Measurements from ENCODE around the gene STK35. TPM values are rescaled to one million over a fixed set of nuclear protein-coding genes. Genes with fewer than 3 reads are reported as not detected.

The STK35 gene
- total RNA-seq, 2 donors from 2014 or later: 21.9 to 23.8 TPM

- ATAC-seq (no peak), DNase-seq (no peak)
- intact Hi-C loops (cut with DNase I, micrococcal nuclease): no loop called here
Measured at GRCh38 chr20:2128542-2128941, 26.9 kb downstream of the STK35 start.

DNA sequence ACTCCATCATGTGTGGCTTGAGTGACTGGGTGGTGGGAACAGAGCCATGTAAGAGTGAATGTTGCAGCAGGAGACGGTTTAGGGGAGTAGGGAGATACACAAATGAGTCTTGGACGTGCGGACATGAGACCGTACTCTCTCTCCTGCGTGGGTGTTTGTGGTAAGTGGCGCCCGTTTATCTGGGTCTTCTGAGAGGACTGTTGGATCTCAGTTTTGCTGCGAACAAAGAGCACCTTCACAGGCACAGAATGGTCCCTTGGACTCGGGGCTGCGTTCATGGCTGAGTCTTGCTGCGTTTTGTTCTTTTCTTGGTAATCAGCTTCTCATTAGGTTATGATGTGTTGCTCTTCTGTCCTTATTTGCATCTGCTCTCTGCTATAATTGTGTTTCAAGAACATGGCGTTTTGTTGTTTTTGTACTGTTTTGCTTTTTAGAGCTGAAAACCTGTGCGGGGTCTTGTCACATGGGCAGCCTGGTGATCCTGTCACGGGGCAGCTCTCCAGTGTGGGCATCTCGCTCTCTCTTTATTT lies 28.5 kb downstream of the STK35 start:
- ATAC-seq (no peak), DNase-seq (no peak)
- intact Hi-C loops (cut with DNase I, micrococcal nuclease): no loop called here

- intact Hi-C loops (cut with DNase I, micrococcal nuclease): no loop called here
- no peak for DNase-seq
- no peak for ATAC-seq
Measured at GRCh38 chr20:2130683-2131082, 29.1 kb downstream of the STK35 start.

- DNase-seq (no peak), ATAC-seq (no peak)
- intact Hi-C loops (cut with DNase I, micrococcal nuclease): no loop called here
Measured at GRCh38 chr20:2131366-2131765, 29.7 kb downstream of the STK35 start.

DNA sequence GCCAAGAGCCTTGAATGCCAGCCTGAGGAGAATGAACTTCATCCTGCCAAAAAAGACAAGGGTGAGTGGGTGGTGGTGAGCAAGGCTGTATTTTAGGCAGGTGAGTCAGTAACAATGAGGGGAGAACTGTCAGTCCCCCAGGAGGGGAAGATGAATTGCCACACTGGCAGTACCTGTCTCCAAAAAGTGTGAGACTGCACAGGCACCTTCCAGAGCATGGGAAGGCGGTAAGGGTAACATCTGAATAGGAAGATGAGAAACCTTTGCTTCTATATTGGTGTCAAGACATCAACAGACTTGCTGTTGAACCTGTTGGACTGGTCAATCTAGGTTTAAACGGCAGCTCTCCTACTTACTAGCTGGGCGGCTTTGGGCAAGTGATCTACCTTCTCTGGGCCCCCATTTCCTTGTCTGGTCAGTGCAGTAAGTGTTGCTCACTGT lies 30.9 kb downstream of the STK35 start:
- intact Hi-C loops (cut with DNase I, micrococcal nuclease): no loop called here
- no peak for ATAC-seq
- no peak for DNase-seq

DNA sequence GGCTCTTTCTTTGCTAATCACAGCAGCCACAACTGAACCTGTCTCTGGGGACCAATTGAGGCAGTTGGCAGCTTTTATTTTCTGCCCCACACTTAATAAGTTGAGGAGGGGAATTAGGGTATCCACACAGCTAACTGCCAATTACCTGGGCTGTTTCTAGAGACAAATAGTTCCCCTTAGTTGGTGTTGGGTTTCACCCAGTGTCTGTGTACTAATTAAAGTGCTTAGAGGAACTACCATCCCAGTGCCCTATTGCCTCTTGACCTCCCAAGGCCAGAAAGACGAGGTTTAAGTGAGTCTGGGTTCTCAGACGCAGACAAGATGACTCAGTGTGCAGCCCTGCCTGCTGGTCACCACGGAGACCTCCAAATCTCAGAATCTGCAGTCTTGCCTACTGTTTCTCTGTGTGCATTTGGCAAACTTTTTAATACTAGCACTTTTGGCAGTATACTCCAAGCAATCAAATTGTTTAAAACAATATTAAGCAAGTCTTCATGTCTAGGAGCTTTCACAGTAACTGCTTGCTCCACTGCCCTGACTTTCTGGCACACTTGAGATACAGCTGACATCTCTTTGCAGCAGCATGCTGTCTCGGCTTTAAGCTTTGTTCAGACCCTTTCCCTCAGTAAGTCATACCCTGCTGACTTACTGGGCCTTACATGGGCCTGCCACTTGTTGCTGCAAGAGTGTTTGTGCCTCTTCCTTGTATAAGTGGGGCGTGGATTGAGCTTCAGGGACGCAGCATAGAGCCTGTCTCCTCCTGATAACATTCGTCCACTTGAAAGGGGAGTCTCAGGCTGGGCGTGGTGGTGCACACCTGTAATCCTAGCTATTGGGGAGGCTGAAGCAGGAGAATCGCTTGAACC lies 31.9 kb downstream of the STK35 start:
- DNase-seq (no peak), ATAC-seq (peak; percentile 18)
- intact Hi-C loops (cut with DNase I, micrococcal nuclease): no loop called here

- ATAC-seq: no peak
- intact Hi-C loops (cut with DNase I, micrococcal nuclease): no loop called here
- DNase-seq: no peak
Measured at GRCh38 chr20:2135013-2135412, 33.4 kb downstream of the STK35 start.

GRCh38 chr20:2136275-2136674 lies 34.6 kb downstream of the STK35 start:
- ATAC-seq: no peak
- intact Hi-C loops (cut with DNase I, micrococcal nuclease): no loop called here

GRCh38 chr20:2137552-2138201 lies 36.0 kb downstream of the STK35 start:
- intact Hi-C loops (cut with DNase I, micrococcal nuclease): no loop called here
- no peak for ATAC-seq
- no peak for DNase-seq

More at GRCh38 chr20:2136275-2136674, 34.6 kb downstream of the STK35 start:
- no peak for DNase-seq

GRCh38 chr20:2138396-2138795 lies 36.8 kb downstream of the STK35 start:
- no peak for DNase-seq
- intact Hi-C loops (cut with DNase I, micrococcal nuclease): no loop called here
- no peak for ATAC-seq

DNA sequence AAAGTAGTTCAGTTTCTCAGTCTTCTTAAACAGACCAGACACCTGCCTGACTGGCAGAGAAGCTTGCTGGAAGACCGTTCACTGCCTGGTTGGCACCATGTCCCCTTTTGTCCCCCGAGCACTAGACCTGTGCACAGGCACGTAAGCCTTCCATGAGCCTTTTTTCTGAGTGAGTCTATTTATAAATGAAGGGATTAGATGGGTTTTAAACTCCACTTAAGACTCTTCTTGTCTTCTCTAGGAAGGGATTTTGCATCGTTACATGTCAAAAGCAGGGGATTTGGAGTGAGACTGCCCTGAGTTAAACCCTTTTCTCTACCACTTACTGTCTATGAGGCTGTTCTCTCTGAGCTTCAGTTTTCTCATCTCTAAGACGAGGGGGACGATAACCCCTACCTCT lies 37.6 kb downstream of the STK35 start:
- DNase-seq: no peak
- intact Hi-C loops (cut with DNase I, micrococcal nuclease): no loop called here
- no peak for ATAC-seq

DNA sequence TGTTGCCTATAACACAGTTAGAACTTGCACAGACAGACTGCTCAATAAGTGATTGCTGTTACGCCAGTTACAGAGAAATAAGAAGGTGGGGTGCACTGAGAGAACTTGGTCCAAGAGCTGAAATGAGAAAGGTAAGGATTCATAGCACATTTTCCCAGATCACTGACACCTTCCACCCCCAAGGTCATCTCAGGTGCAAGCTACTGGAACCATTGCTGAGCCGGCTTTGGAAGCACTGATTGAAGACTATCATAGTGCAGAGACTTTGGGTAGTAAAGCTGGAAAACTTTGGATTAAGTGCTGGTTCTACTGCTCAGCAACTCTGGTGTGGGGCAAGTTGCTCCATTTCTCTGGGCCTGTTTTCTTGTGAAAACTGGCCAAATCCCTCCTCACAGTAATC lies 38.1 kb downstream of the STK35 start:
- intact Hi-C loops (cut with DNase I, micrococcal nuclease): no loop called here
- DNase-seq (no peak), ATAC-seq (no peak)

DNA sequence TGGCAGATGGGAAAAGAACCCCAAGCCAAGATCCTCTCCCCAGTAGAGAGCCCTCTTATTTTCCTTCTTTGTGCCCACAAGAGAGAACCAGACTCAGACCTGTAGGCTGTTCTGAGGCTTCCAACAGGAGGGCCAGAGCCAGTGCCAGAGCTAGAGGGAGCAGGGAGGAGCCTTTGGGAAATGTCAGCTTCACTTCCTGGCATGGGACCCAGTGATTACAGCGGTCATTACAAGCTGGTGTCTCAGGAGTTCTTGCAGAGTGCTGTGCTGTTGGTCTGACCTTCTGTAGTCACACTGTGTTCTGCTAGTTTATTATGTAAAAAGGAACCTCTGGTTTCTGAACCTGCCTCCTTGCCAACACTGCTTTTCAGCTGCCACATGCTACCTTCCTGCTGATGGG lies 38.9 kb downstream of the STK35 start:
- intact Hi-C loops (cut with DNase I, micrococcal nuclease): no loop called here
- peak; percentile 58 for ATAC-seq
- peak in 1 of 2 donors; percentile 31 for DNase-seq

- no peak for ATAC-seq
- intact Hi-C loops (cut with DNase I, micrococcal nuclease): no loop called here
Measured at GRCh38 chr20:2141600-2142575, 40.3 kb downstream of the STK35 start.

DNA sequence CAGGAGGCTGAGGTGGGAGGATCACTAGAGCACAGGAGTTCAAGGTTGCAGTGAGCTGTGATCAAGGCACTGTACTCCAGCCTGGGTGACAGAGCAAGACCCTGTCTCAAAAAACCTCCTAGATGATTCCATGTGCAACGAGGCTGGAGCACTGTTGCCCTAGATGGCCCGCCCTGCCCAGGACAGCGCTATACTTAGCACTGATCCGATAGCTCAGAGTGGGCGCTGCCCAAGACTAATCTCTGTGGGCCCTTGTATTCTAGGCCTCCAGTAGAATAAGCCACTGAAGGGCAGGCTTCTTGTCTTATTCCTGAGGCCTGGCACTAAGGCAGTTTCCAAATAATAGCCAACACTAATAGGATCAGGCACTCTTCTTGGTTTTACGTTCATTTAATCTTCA lies 41.0 kb downstream of the STK35 start:
- ATAC-seq (no peak), DNase-seq (no peak)
- intact Hi-C loops (cut with DNase I, micrococcal nuclease): no loop called here

More at GRCh38 chr20:2141600-2142575, 40.3 kb downstream of the STK35 start:
- DNase-seq: no peak

DNA sequence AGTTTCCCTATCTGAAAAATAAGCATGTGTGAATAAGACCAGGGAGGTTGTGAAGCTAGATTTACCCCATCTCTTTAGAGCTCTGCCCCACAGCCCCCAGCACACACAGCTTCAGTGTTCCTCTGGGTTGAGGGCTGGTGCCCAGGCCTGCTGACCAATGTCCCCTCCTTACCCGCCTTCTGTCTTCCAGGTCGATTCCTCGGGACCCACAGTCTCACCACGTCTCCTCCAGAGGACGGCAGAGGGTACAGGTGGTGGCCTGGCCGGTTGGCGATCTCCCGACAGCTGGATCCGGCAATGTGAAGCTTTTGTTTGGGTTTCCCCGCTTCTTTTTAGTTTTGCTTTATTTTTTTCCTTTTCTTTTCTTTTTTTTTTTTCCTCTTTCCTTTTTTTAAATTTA lies 42.0 kb downstream of the STK35 start:
- no peak for DNase-seq
- intact Hi-C loops (cut with DNase I, micrococcal nuclease): no loop called here
- no peak for ATAC-seq

DNA sequence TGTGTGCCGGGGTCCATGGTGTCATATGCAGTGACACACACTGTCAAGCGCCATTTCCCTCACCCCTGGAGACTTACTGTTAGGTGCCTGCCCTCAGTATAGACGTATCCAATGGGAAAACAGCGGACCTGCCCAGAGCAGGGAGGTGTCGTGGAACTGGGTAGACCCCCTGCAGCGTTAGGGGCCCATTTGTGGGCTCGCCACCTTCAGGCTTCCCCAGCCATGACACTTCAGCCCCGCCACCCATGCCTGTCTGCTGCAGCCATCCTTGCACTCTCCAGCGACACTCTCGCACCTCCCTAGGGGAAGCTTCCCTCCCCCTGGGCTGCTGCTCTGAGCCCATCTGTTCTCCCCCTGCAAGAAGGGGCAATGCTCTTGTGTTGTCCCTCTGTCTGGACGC lies 43.2 kb downstream of the STK35 start:
- no peak for DNase-seq
- intact Hi-C loops (cut with DNase I, micrococcal nuclease): no loop called here
- ATAC-seq: no peak

DNA sequence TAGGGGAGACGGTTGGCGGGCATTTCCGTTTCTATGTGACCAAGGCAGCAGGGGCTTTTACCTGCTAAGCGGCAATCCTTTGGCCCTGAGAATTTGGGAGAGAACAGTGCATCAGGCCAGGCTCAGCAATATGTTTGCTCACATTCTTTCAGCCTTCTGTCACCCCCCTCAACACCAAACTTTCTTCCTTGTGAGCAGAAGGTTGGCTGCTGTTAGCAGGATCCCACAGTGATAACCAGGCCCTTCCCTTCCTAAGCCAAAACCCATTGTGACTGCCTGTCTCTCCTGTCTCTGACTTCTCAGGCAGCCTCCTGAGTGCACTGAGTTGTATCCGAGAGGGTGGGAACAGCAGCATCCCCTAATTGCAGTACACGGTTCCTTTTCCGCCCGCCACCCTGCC lies 43.7 kb downstream of the STK35 start:
- no peak for ATAC-seq
- intact Hi-C loops (cut with DNase I, micrococcal nuclease): no loop called here

More for the DNA sequence above, 43.7 kb downstream of the STK35 start:
- no peak for DNase-seq
